GM12891 (cell line): Measurements from ENCODE around the gene PRR3.

Experiments
- DNase-seq: peaks from one replicate; pipeline ENCODE4 v3.0.0; 2011; ENCODE audit warnings: low spot score; ENCODE audit not compliant: insufficient read length
- FAIRE-seq: peaks from 2 replicates; lab custom pipeline; 2011; peaks lifted over from hg19 to GRCh38; lab: Jason Lieb, UNC
- PAX5 ChIP-seq: IDR thresholded peaks from 2 replicates; pipeline ENCODE4 v1.6.1; 2011; ENCODE audit warnings: low read length, moderate library complexity, mild to moderate bottlenecking; ENCODE audit not compliant: insufficient read depth, severe bottlenecking
- POLR2A ChIP-seq: IDR thresholded peaks from 2 replicates; pipeline ENCODE4 v1.6.1; 2011; ENCODE audit warnings: low read depth, low read length, control low read depth
- POLR2AphosphoS5 ChIP-seq: IDR thresholded peaks from 2 replicates; pipeline ENCODE4 v1.6.1; 2011; ENCODE audit warnings: low read depth, low read length, control low read depth
- POU2F2 ChIP-seq: IDR thresholded peaks from 2 replicates; pipeline ENCODE4 v1.6.1; 2011; ENCODE audit warnings: low read depth, mild to moderate bottlenecking, control low read depth, low read length, moderate library complexity
- SPI1 ChIP-seq: IDR thresholded peaks from 2 replicates; pipeline ENCODE4 v1.6.1; 2011; ENCODE audit warnings: low read depth, low read length, control low read depth
- TAF1 ChIP-seq: IDR thresholded peaks from 2 replicates; pipeline ENCODE4 v1.6.1; 2011; ENCODE audit warnings: low read depth, low read length, control low read depth

Gene PRR3

DNA sequence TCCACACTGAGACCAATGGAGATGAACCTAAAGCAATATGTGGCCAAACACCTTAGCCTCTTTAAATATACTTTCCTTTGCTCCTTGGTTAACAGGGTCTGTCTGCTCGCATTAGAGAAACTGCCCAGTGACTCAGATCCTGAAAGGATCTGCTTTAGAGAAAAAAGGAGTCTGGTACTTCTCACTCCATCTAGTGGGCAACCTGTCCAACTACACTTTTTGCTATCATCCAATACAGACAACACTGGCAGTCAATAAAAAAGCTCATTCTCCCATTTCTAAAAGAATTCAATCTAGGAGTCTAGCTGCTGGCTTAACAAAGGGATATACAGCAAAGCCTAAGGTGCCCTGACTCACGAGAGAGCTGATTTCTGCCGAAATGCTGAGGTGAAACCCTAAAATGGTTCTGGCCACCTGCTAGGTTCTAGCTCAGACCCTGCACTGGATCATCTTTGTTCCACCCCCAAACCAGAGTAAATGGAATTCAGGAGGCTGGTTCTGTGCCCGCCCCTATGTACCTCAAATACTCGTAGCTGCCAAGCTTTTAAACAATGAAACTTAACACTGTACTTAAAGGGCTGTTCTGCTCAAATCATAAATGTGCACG lies 12.3 kb upstream of the PRR3 start:
- DNase-seq (peak; percentile 32), FAIRE-seq (peak; percentile 89)
- TF ChIP-seq POLR2AphosphoS5 (no peak), TAF1 (no peak), PAX5 (no peak), SPI1 (no peak), POU2F2 (no peak), POLR2A (no peak)

DNA sequence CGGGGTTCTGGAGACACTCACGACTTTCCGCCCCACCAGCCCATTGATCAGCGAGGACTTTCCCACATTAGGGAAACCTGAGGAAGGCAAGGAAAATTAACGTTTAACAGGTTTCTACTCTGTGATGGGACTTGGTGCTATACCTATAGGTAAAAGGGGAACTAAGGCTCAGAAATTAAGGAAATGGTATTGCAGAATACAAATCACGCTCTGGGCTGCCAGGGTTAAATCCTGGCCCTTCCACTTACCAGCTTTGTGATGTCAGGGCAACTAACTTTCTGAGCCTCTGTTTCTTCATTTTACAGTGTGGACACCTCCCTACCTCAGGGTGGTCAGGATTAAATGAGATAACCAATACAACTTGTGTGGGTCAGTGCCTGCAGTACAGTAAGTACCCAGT lies 9.6 kb upstream of the PRR3 start:
- FAIRE-seq (no peak), DNase-seq (no peak)
- TF ChIP-seq TAF1 = no peak
- TF ChIP-seq SPI1 = no peak
- no peak for TF ChIP-seq POU2F2
- no peak for TF ChIP-seq POLR2AphosphoS5
- no peak for TF ChIP-seq POLR2A
- TF ChIP-seq PAX5 = no peak

DNA sequence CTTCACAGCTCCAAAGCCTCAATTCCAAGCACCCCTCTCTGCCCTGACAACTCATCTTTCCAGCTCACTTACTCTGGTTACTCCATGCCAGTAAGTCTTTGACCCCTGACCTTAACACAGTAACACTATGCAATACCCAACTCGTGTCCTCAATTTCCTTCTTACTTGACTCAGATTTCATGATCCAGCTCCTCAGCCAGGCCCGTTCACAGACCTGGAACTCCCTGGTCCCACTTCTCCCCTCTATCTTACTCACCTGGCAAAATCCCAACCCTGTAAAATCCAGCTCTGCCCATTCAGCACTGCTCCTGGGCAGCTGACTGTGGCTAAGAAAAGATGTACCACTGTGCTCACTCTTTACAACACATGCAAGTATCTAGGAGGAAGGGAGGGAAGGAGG lies 8.7 kb upstream of the PRR3 start:
- no peak for FAIRE-seq
- no peak for DNase-seq
- TF ChIP-seq PAX5 = no peak
- TF ChIP-seq POLR2AphosphoS5 = 0 out of 2 replicates have a peak, but pooled peaks have one; percentile 12
- TF ChIP-seq POU2F2 = no peak
- no peak for TF ChIP-seq SPI1

DNA sequence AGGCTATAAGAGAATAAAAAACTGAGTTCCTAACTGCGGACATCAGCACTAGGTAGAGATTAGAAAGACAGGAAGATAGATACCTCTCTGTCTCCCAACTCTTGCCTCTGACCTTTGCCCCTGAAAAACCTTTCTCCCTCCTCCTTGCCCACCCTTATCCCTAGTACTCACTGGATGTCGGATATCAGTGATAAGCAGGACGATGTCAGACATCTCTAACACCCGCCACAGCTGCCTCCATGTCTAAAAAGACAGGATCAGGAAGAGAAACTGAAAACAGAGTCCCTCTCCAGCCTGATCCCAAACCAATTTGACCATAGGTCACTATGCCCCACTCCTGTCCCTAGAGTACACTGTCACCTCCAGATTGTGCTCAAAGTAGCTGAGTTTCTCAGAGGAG lies 2.7 kb upstream of the PRR3 start:
- TF ChIP-seq PAX5 (no peak), POU2F2 (no peak), SPI1 (no peak), TAF1 (no peak), POLR2A (no peak), POLR2AphosphoS5 (no peak)
- DNase-seq = no peak
- no peak for FAIRE-seq

DNA sequence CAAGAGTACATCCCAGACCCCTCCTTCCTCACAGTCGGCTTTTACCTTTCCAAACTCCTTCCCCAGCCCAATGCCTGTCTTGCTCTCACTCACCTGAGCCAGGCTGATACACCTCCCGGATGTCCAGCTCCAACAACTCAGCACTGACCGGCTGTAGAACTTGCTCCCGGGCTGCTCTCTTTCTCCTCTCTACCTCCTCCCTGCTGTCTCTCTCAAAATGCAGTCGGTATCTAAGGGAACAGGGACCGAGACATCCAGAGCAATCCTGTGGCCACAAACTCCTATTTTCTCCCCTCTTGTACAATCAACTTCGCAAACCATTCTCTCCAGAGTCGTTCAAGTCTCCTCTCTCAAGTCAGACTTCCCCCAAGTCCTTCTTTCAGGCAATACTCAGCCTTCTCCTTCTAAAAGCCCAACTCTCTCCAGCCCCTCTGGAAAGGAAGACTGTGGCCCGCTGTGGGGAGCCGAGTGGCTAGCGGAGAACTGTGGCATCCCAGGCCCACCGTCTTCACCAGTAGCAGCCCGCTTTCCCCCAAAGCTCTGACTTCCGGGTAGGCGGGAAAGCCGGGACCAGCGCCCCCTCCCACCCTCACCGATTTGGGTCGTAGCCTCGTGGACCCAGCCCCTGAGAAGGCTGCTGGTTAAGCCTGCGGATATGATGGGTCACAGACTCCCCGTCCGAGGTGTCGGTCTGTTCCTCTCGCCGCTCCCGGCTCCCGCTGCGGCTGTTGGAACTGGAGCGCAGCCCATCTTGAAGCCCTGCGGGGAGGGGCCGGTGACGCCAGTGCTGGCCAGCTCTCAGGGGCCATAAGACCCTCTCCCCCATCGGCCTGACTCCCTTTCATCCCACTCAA lies 1.9 kb upstream of the PRR3 start:
- no peak for DNase-seq
- FAIRE-seq = no peak

DNA sequence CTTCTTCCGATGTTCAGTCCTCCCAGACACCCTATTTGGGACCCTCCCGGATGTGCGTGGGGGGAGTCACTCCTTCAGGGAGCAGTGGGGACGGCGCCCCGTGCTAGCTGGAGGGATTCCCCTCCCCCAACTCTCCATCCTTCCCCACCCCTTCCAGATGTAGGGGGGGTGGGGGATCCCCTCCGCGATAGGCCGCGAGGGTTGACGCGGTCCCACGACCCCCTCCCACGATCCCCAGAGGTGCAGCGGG lies 1.4 kb upstream of the PRR3 start:
- no peak for DNase-seq
- no peak for TF ChIP-seq POLR2A
- TF ChIP-seq POLR2AphosphoS5 = no peak
- no peak for TF ChIP-seq SPI1
- no peak for TF ChIP-seq TAF1
- no peak for TF ChIP-seq PAX5
- TF ChIP-seq POU2F2 = no peak
- no peak for FAIRE-seq

More for the DNA sequence above, 1.9 kb upstream of the PRR3 start:
- TF ChIP-seq SPI1 (no peak), POLR2A (no peak), POU2F2 (no peak), PAX5 (no peak), TAF1 (no peak), POLR2AphosphoS5 (no peak)

DNA sequence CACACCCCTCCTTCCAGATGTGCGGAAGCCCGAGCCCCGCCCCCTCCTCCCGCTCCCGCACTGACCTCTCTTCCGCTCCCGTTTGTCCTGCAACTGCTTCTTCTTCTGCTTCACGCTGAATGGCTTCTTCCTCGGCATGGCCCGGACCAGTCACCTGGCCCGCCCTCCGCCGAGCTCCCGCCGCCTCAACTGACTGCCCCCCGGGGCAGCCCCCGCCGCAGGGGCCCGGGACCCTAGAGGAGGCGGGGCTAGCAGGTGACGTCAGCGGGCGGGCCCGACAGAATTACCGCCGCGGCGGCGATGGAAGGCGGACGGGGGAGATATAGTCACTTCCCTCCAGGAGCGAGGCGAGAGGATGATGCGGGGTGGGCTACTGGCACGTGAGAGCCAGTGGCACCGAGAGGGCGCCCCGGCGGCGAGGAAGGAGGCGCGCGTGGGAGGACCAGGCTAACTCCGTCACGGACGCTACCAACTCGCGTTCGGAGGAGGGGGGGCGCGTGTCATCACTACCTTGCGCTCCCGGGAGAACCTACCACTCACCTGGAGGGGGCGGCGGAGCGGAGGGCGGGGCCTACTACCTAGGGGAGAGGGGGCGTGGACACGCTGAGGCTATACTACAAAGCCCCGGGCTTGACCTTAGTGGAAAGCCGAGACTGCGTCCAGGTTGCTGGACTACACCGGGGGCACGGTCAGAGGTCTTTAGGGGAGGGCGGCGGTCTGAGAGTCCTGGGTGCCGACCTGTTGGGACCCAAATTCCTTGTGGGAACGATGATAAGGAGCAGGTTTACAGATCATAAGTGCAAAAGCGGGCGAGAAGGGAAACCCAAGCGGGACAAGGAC lies 809 bp upstream of the PRR3 start, which contains the start of gene GNL1:
TSS of gene GNL1 (minus strand) at position 424 of the 840 bp plus-strand sequence. CDS start at position 138, 286 bp downstream.
- TF ChIP-seq TAF1 = peak; percentile 56
- peak; percentile 3 for TF ChIP-seq SPI1
- TF ChIP-seq PAX5 = no peak
- TF ChIP-seq POU2F2 = no peak; the same call in 1 of the 2 replicates
- TF ChIP-seq POLR2A = peak; percentile 59; the same call in 1 of the 2 replicates
- TF ChIP-seq POLR2AphosphoS5 = no peak
- DNase-seq = peak; percentile 86
- peak; percentile 92 for FAIRE-seq

DNA sequence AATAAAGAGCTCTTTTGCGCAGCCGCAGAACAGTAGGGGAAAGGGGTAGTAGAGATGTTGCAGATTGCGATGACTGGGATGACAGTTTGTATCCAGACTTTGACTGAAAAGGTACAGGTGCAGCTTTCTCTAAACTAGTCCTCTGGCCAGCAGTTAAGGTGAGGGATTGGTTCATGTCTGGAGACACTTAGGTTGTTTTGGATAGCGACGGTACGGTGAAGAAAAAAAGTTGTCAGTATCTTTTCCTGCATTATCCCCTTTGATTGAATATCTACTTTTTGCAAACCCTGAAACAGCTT lies 537 bp downstream of the PRR3 start:
- DNase-seq (no peak), FAIRE-seq (peak; percentile 64)
- TF ChIP-seq POLR2AphosphoS5 (no peak), POLR2A (no peak), SPI1 (no peak), POU2F2 (no peak), TAF1 (no peak), PAX5 (no peak)

DNA sequence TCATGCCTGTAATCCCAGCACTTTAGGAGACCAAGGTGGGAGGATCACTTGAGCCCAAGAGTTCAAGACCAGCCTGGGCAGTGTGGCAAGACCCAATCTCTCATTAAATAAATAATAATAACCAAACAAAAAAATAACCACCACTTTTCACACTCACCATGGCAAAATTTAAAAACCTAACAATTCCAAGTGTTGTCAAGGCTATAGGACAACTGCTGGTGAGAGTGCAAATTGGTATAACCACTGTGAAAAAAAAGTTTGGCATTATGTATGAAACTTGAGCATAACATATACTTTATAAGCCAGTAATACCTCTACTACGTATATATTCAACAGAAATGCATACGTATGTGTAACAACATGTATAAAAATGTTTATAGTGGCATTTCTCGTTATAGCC lies 3.8 kb downstream of the PRR3 start:
- no peak for TF ChIP-seq POU2F2
- TF ChIP-seq POLR2AphosphoS5 = 0 out of 2 replicates have a peak, but pooled peaks have one; percentile 5
- DNase-seq = no peak
- FAIRE-seq = no peak
